BE2C (cell line): ENCODE results near the gene GTF2F1.
"Not testable (repeated sequence)": the region's sequence is repeated elsewhere in the genome, so short reads cannot be mapped to it uniquely, and the experiment has no call there.

ENCODE experiments used
- DNase-seq: peaks from one replicate; pipeline ENCODE4 v3.0.0-alpha.2; 2020
- H3K27me3 ChIP-seq: fragments of 250-450 bp; sonication (Bioruptor Pico); 2 replicates; pipeline ENCODE4 v1.5.1; 2020; ENCODE audit warnings: mild to moderate bottlenecking
- H3K36me3 ChIP-seq: fragments of 250-450 bp; sonication (Bioruptor Pico); 2 replicates; pipeline ENCODE4 v1.5.1; 2020; ENCODE audit warnings: mild to moderate bottlenecking
- H3K4me1 ChIP-seq: fragments of 250-450 bp; sonication (Bioruptor Pico); 2 replicates; pipeline ENCODE4 v1.5.1; 2020
- H3K4me3 ChIP-seq: 2 replicates; pipeline ENCODE4 v1.5.1; 2011; ENCODE audit warnings: low read depth, low read length
- H3K9me3 ChIP-seq: fragments of 250-450 bp; sonication (Bioruptor Pico); 2 replicates; pipeline ENCODE4 v1.5.1; 2020
- CTCF ChIP-seq: IDR thresholded peaks from 2 replicates; pipeline ENCODE4 v1.5.1; 2012; ENCODE audit warnings: mild to moderate bottlenecking, low read depth, low read length

GTF2F1 gene

GRCh38 chr19:6350688-6351087 is 42.3 kb downstream of the GTF2F1 start:
- Histone ChIP-seq H3K36me3 (no peaks in the 10 kb centered on the region), H3K27me3 (peaks cover 4% of the 10 kb centered on the region), H3K4me1 (no peaks in the 10 kb centered on the region), H3K4me3 (no peak overlapping the region), H3K9me3 (no peaks in the 10 kb centered on the region; the same call in 1 of the 2 replicates)
- no peak for DNase-seq
- TF ChIP-seq CTCF: no peak

GRCh38 chr19:6349271-6349670 is 43.7 kb downstream of the GTF2F1 start:
- not testable (repeated sequence) for DNase-seq, H3K27me3 ChIP-seq, H3K4me3 ChIP-seq, H3K36me3 ChIP-seq, H3K9me3 ChIP-seq, H3K4me1 ChIP-seq

- Histone ChIP-seq H3K36me3 (no peaks in the 10 kb centered on the region), H3K9me3 (no peaks in the 10 kb centered on the region), H3K27me3 (no peaks in the 10 kb centered on the region), H3K4me3 (no peak overlapping the region), H3K4me1 (no peaks in the 10 kb centered on the region)
- DNase-seq: no peak
- TF ChIP-seq CTCF: no peak
These were observed 49.5 kb downstream of the GTF2F1 start for GRCh38 chr19:6343462-6343861.

- peak; percentile 29; the same call in 1 of the 2 replicates for TF ChIP-seq CTCF
- H3K4me3 ChIP-seq: no peak overlapping the region
- DNase-seq: no peak
These were observed 52.3 kb downstream of the GTF2F1 start for GRCh38 chr19:6340493-6341201.

GRCh38 chr19:6334490-6335285 is 58.3 kb downstream of the GTF2F1 start:
- Histone ChIP-seq H3K9me3 (no peaks in the 10 kb centered on the region), H3K4me3 (no peak overlapping the region), H3K27me3 (no peaks in the 10 kb centered on the region), H3K36me3 (no peaks in the 10 kb centered on the region), H3K4me1 (no peaks in the 10 kb centered on the region)
- DNase-seq: no peak
- TF ChIP-seq CTCF: no peak

More at GRCh38 chr19:6340493-6341201, 52.3 kb downstream of the GTF2F1 start:
- no peaks in the 10 kb centered on the region for H3K9me3 ChIP-seq
- H3K4me1 ChIP-seq: no peaks in the 10 kb centered on the region
- H3K27me3 ChIP-seq: no peaks in the 10 kb centered on the region
- no peaks in the 10 kb centered on the region for H3K36me3 ChIP-seq

GRCh38 chr19:6333439-6333838 is 59.5 kb downstream of the GTF2F1 start, which contains the start of gene ACER1:
ACER1 (minus strand) TSS chr19:6333612; CDS start chr19:6333551, 61 bp downstream.
- H3K36me3 ChIP-seq: no peaks in the 10 kb centered on the region
- H3K4me3 ChIP-seq: no peak within 1 kb of the TSS
- no peaks in the 10 kb centered on the region for H3K4me1 ChIP-seq
- no peak for DNase-seq
- TF ChIP-seq CTCF: no peak
- no peaks in the 10 kb centered on the region for H3K27me3 ChIP-seq
- no peaks in the 10 kb centered on the region for H3K9me3 ChIP-seq
